ENCODE data around the gene GABPB1.

GABPB1 gene

GRCh38 chr15:50353251-50353974, 1.6 kb downstream of the GABPB1 start:
- peak; percentile 28 for DNase-seq (ENCODE audit: low read depth, low spot score)
- peak overlapping the region; percentile 70 for H3K4me3 ChIP-seq (ENCODE audit: low read length)

GRCh38 chr15:50350621-50351020, 4.4 kb downstream of the GABPB1 start:
- H3K4me3 ChIP-seq (ENCODE audit: low read length): no peak overlapping the region

GRCh38 chr15:50345298-50345697, 9.7 kb downstream of the GABPB1 start:
- DNase-seq (ENCODE audit: low read depth, low spot score): no peak
- no peak overlapping the region for H3K4me3 ChIP-seq (ENCODE audit: low read length)

More at GRCh38 chr15:50350621-50351020, 4.4 kb downstream of the GABPB1 start:
- DNase-seq (ENCODE audit: low read depth, low spot score): no peak

GRCh38 chr15:50344006-50344464, 11.0 kb downstream of the GABPB1 start:
- no peak overlapping the region for H3K4me3 ChIP-seq (ENCODE audit: low read length)
- DNase-seq (ENCODE audit: low read depth, low spot score): no peak

- no peak for DNase-seq (ENCODE audit: low read depth, low spot score)
- H3K4me3 ChIP-seq (ENCODE audit: low read length): no peak overlapping the region
These were observed 13.3 kb downstream of the GABPB1 start for GRCh38 chr15:50341616-50342136.

GRCh38 chr15:50340416-50340815, 14.6 kb downstream of the GABPB1 start:
- no peak for DNase-seq (ENCODE audit: low read depth, low spot score)
- no peak overlapping the region for H3K4me3 ChIP-seq (ENCODE audit: low read length)

GRCh38 chr15:50339717-50340116, 15.3 kb downstream of the GABPB1 start:
- no peak for DNase-seq (ENCODE audit: low read depth, low spot score)
- no peak overlapping the region for H3K4me3 ChIP-seq (ENCODE audit: low read length)

- no peak overlapping the region for H3K4me3 ChIP-seq (ENCODE audit: low read length)
- no peak for DNase-seq (ENCODE audit: low read depth, low spot score)
These were observed 19.7 kb downstream of the GABPB1 start for GRCh38 chr15:50335251-50335650.

- H3K4me3 ChIP-seq (ENCODE audit: low read length): no peak overlapping the region
- DNase-seq (ENCODE audit: low read depth, low spot score): no peak
These were observed 21.8 kb downstream of the GABPB1 start for GRCh38 chr15:50333229-50333628.

- DNase-seq (ENCODE audit: low read depth, low spot score): no peak
- H3K4me3 ChIP-seq (ENCODE audit: low read length): no peak overlapping the region
These were observed 24.1 kb downstream of the GABPB1 start for GRCh38 chr15:50330921-50331320.

- no peak overlapping the region for H3K4me3 ChIP-seq (ENCODE audit: low read length)
- DNase-seq (ENCODE audit: low read depth, low spot score): no peak
These were observed 26.9 kb downstream of the GABPB1 start for GRCh38 chr15:50328116-50328515.

GRCh38 chr15:50321680-50322210, 33.3 kb downstream of the GABPB1 start:
- H3K4me3 ChIP-seq (ENCODE audit: low read length): no peak overlapping the region
- no peak for DNase-seq (ENCODE audit: low read depth, low spot score)

- DNase-seq (ENCODE audit: low read depth, low spot score): no peak
- H3K4me3 ChIP-seq (ENCODE audit: low read length): no peak overlapping the region
These were observed 34.5 kb downstream of the GABPB1 start for GRCh38 chr15:50320504-50320903.

GRCh38 chr15:50318697-50319096, 36.3 kb downstream of the GABPB1 start:
- no peak overlapping the region for H3K4me3 ChIP-seq (ENCODE audit: low read length)
- DNase-seq (ENCODE audit: low read depth, low spot score): no peak

- peak; percentile 34 for DNase-seq (ENCODE audit: low read depth, low spot score)
- H3K4me3 ChIP-seq (ENCODE audit: low read length): no peak overlapping the region
These were observed 39.0 kb downstream of the GABPB1 start for GRCh38 chr15:50315814-50316630.

- no peak overlapping the region for H3K4me3 ChIP-seq (ENCODE audit: low read length)
- DNase-seq (ENCODE audit: low read depth, low spot score): no peak
These were observed 42.4 kb downstream of the GABPB1 start for GRCh38 chr15:50312636-50313035.

- DNase-seq (ENCODE audit: low read depth, low spot score): no peak
- H3K4me3 ChIP-seq (ENCODE audit: low read length): no peak overlapping the region
These were observed 47.2 kb downstream of the GABPB1 start for GRCh38 chr15:50307799-50308198.

- no peak for DNase-seq (ENCODE audit: low read depth, low spot score)
- no peak overlapping the region for H3K4me3 ChIP-seq (ENCODE audit: low read length)
These were observed 50.2 kb downstream of the GABPB1 start for GRCh38 chr15:50304836-50305235.

GRCh38 chr15:50302581-50302980, 52.4 kb downstream of the GABPB1 start:
- DNase-seq (ENCODE audit: low read depth, low spot score): no peak
- H3K4me3 ChIP-seq (ENCODE audit: low read length): no peak overlapping the region

- H3K4me3 ChIP-seq (ENCODE audit: low read length): no peak overlapping the region
- DNase-seq (ENCODE audit: low read depth, low spot score): no peak
These were observed 56.7 kb downstream of the GABPB1 start for GRCh38 chr15:50298340-50298739.

Data from Jurkat, Clone E6-1 (cell line).